ENCODE data around the gene MRPS2. TPM values are rescaled to one million over a fixed set of nuclear protein-coding genes. Genes with fewer than 3 reads are reported as not detected.

Gene MRPS2
- total and polyA plus RNA-seq, 9 of the 15 experiments (the other 6 are each of a cell fraction or from before 2014, with no cell fraction given): 8.0 to 167 (median 81.3) TPM

DNA sequence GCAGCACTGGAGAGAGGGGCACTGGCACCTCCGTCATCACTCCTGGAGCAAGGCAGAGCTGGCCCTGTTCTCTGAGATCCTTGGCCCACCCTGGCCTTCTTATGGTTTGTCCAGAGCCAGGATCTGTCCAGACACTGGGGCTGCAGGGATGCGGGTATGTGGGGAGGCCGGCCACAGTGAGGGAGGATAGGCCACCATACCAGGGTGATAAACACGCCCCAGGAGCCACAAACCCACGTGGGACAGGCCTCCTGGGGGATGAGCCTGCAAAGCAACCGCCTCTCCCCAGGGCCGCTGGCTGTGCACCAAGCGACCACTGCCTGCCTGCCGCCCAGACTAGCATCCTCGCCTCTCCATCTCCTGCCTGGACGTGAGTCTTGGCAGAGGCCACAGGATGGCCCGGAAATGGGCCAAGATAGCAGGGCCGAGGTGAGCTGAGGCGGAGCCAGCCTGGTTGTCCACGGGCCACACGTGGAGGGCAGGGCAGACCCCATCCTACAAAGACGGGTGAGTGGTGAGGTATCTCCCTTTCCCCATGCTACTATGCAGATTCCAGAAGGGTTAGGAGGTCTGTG is 49.9 kb downstream of the MRPS2 start:
- CTCF ChIA-PET (ENCODE audit: low intra/inter-chr PET ratio): no interaction called here
- Histone ChIP-seq H3K36me3 (ENCODE audit: control insufficient read depth, insufficient read depth, low read length) (no peaks in the 10 kb centered on the region), H3K9me3 (replicated peaks; ENCODE audit: control insufficient read depth, insufficient read depth, low read depth, low read length) (no peaks in the 10 kb centered on the region), H4K20me1 (replicated peaks; ENCODE audit: control insufficient read depth, insufficient read depth, low read length) (0 out of 2 replicates have a peak, but pooled peaks cover 3% of the 10 kb centered on the region), H3K27ac (ENCODE audit: extremely low read depth, low read depth, low read length) (no peak overlapping the region), H3K9me1 (ENCODE audit: control insufficient read depth, insufficient read depth, low read length) (no peaks in the 10 kb centered on the region), H3K27me3 (ENCODE audit: control insufficient read depth in 2 of 2, insufficient read depth in 2 of 2, low read length in 2 of 2) (peaks cover 17 to 57% of the 10 kb centered on the region in 2 experiments; a peak in 4 of 5 replicates), H3K4me2 (ENCODE audit: insufficient read depth, low read length) (no peak overlapping the region), H3K4me3 (no peak overlapping the region), H3K4me1 (replicated peaks in 1 of 2; ENCODE audit: control insufficient read depth in 2 of 2, insufficient read depth in 2 of 2, low read length in 2 of 2) (peaks cover 1 to 26% of the 10 kb centered on the region in 2 experiments; a peak in 3 of 5 replicates), H3K9ac (ENCODE audit: insufficient read depth in 1 of 2, low read depth in 2 of 2, low read length in 2 of 2) (no peak overlapping the region), H2AFZ (ENCODE audit: low read depth, low read length) (no peak overlapping the region), H3K79me2 (ENCODE audit: control insufficient read depth, insufficient read depth, low read length) (no peaks in the 10 kb centered on the region)
- no TSS peak for BruUV-seq (replicated peaks)
- no peak for FAIRE-seq
- intact Hi-C loops (cut with micrococcal nuclease) (no loop called here), in situ Hi-C loops (cut with MboI) (no loop called here)
- ATAC-seq: no peak
- no peak for DNase-seq (ENCODE audit: extremely low read depth in 1 of 4, low spot score in 3 of 4)
- POLR2A ChIA-PET: no interaction called here
- WGBS (ENCODE audit: insufficient coverage, low coverage, missing lambda C conversion rate): 4% methylated on average over 14 of the region's 17 CpGs
- TF ChIP-seq SOX6 (IDR thresholded peaks at IDR 0.05) (no peak), KDM1A (IDR thresholded peaks at IDR 0.05) (no peak), ZNF282 (CRISPR knock-in tag; IDR thresholded peaks at IDR 0.05) (no peak), ZNF57 (CRISPR knock-in tag; IDR thresholded peaks at IDR 0.05) (no peak), NFYB (IDR thresholded peaks at IDR 0.05; ENCODE audit: extremely low read depth, insufficient read length) (no peak), ZNF316 (IDR thresholded peaks at IDR 0.05) (no peak), FOXK2 (conservative IDR thresholded peaks at IDR 0.05 in 1 of 2, IDR thresholded peaks at IDR 0.05 in 1 of 2; ENCODE audit: low read depth in 2 of 2) (no peak), MEIS2 (IDR thresholded peaks at IDR 0.05; ENCODE audit: partially characterized antibody) (no peak), MYC (IDR thresholded peaks at IDR 0.05; ENCODE audit: low read depth, low read length) (no peak), MYC (CRISPR knock-in tag; IDR thresholded peaks at IDR 0.05; ENCODE audit: borderline replicate concordance, low read depth) (no peak), BRCA1 (IDR thresholded peaks at IDR 0.05) (no peak), BRCA1 (CRISPR knock-in tag; IDR thresholded peaks at IDR 0.05) (no peak), EGR1 (conservative IDR thresholded peaks at IDR 0.05) (no peak), POLR2AphosphoS2 (IDR thresholded peaks at IDR 0.05; ENCODE audit: low read length) (no peak), ZNF764 (CRISPR knock-in tag; IDR thresholded peaks at IDR 0.05; ENCODE audit: low read depth) (no peak)
- TF ChIP-seq, protein P1, sequence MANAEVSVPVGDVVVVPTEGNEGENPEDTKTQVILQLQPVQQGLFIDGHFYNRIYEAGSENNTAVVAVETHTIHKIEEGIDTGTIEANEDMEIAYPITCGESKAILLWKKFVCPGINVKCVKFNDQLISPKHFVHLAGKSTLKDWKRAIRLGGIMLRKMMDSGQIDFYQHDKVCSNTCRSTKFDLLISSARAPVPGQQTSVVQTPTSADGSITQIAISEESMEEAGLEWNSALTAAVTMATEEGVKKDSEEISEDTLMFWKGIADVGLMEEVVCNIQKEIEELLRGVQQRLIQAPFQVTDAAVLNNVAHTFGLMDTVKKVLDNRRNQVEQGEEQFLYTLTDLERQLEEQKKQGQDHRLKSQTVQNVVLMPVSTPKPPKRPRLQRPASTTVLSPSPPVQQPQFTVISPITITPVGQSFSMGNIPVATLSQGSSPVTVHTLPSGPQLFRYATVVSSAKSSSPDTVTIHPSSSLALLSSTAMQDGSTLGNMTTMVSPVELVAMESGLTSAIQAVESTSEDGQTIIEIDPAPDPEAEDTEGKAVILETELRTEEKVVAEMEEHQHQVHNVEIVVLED (CRISPR knock-in tag; IDR thresholded peaks at IDR 0.05): no peak
